GM06990 (cell line): ENCODE results near the gene DERL3.

Experiments
- DNase-seq: peaks from one replicate; pipeline ENCODE4 v3.0.0-alpha.2; 2011; ENCODE audit not compliant: insufficient read length; ENCODE audit errors: extremely low read depth
- H3K27me3 ChIP-seq: replicated peaks from 2 replicates; pipeline ENCODE4 v1.6.0; 2011; ENCODE audit warnings: low read length; ENCODE audit not compliant: control insufficient read depth, insufficient read depth
- H3K36me3 ChIP-seq: 2 replicates; pipeline ENCODE4 v1.5.1; 2011; ENCODE audit warnings: low read length; ENCODE audit not compliant: control insufficient read depth, insufficient read depth
- H3K4me3 ChIP-seq: replicated peaks from 2 replicates; pipeline ENCODE4 v1.5.1; 2011; ENCODE audit warnings: low read depth, mild to moderate bottlenecking, control low read depth, low read length
- CTCF ChIP-seq: IDR thresholded peaks from 2 replicates; pipeline ENCODE4 v1.5.1; 2011; ENCODE audit warnings: low read length, control low read depth, mild to moderate bottlenecking, inconsistent platforms; ENCODE audit not compliant: insufficient read depth, poor library complexity, severe bottlenecking

The DERL3 gene

DNA sequence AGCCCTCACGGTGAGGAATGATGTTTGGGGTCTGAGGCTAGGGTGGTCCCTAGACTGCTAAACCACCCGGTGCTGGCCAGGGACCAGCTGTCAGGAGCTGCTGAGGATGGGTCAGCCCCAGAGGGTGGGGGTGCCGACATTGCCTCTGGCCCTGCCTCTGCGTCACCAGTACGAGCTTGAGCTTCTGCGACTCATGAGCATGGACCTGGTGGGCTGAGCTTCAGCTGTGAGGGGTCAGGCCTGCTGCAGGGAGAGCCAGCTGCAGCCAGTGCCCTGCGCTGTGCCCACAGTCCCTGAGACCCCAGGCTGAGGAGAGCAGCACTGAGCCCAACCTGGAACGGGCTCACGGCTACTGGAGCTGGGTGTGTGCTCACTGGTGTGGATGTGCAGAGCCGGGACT lies 7.0 kb downstream of the DERL3 start:
- TF ChIP-seq CTCF: no peak
- no peak for DNase-seq
- H3K36me3 ChIP-seq: peaks cover 45% of the 10 kb centered on the region
- H3K4me3 ChIP-seq: no peak overlapping the region
- no peaks in the 10 kb centered on the region for H3K27me3 ChIP-seq

DNA sequence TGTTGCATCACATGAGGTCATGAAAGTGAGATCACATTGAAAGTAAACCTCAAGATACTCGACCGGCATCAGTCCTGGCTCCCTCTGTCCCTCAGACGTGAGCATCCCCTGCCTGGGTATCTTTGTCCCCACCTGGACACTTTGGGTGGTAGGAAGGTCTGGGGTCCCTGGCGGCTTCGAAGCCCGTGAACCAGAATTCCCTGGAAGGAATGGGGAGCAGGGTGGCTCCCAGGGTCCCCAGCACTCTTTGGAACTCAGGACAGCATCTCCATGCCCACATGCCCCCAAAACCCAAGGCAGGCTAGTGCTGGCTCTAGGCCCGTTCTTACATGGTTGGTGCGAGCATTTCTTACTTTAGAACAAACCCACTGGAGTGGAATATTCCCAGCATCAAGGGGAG lies 7.5 kb downstream of the DERL3 start:
- Histone ChIP-seq H3K36me3 (peaks cover 49% of the 10 kb centered on the region), H3K27me3 (no peaks in the 10 kb centered on the region), H3K4me3 (no peak overlapping the region)
- no peak for TF ChIP-seq CTCF
- DNase-seq: no peak

DNA sequence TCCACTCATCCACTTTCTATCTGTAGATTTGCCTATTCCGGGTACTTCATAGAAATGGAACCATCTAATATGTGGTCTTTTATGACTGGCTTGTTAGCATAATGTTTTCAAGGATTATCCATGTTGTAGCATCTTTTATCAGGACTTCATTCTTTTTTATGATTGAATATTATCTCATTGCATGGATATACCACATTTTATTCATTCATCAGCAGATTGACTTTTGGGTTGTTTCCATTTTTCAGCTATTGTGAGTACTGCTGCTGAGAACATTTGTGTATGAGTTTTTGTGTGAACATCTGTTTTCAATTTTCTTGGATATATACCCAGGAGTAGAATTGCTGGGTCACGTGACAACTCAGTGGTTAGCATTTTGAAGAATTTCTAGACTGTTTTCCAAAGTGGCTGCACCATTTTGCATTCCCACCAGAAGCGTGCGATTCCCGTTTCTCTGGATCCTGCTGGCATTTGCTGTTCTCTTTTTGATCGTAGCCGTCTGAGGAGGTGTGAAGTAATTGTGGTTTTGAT lies 8.9 kb downstream of the DERL3 start:
- TF ChIP-seq CTCF: no peak
- Histone ChIP-seq H3K4me3 (no peak overlapping the region), H3K36me3 (peaks cover 49% of the 10 kb centered on the region), H3K27me3 (no peaks in the 10 kb centered on the region)
- no peak for DNase-seq

DNA sequence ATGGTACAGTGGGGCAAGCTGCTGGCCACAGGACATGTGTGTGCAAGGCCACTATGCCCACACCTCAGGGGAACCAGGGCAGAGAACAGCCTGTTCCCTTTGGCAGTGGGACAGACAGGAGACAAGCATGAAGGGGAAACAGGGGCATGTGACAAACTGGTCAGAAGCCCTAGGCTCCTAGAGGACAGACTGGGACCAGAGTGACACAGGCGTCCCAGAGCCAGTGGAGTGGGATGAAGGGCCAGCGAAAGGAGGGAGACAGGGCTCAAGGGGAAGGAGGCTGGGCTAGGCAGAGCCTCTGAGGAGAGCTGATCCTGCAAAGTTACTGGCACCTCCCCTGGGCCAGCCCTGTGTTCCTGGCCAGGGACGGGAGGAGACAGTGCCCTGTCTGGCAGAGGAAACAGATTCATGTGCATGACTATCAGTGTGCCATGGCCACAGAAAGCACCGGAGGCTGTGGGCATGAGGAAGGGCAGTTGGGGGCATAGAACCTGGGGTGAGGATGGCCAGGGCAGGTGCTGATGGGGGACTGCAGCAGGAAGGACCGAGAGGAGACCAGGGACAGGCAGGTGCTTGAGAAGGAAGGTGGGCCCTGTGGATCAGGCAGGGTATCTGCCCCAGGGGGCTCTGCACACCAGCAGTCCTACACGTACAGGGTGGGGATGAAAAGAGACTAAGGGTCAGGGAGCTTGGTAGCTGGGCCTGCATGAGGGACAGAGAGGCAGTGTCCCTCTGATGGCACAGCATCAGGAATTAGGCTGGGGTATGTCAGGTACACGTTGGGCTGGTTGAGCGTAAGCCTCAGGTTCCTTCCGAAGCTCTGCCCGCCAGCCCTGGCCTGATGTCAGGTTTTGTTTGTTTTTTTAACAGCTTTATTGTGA lies 9.8 kb downstream of the DERL3 start:
- no peak for TF ChIP-seq CTCF
- Histone ChIP-seq H3K4me3 (no peak overlapping the region), H3K27me3 (no peaks in the 10 kb centered on the region), H3K36me3 (peaks cover 52% of the 10 kb centered on the region)
- DNase-seq: no peak

DNA sequence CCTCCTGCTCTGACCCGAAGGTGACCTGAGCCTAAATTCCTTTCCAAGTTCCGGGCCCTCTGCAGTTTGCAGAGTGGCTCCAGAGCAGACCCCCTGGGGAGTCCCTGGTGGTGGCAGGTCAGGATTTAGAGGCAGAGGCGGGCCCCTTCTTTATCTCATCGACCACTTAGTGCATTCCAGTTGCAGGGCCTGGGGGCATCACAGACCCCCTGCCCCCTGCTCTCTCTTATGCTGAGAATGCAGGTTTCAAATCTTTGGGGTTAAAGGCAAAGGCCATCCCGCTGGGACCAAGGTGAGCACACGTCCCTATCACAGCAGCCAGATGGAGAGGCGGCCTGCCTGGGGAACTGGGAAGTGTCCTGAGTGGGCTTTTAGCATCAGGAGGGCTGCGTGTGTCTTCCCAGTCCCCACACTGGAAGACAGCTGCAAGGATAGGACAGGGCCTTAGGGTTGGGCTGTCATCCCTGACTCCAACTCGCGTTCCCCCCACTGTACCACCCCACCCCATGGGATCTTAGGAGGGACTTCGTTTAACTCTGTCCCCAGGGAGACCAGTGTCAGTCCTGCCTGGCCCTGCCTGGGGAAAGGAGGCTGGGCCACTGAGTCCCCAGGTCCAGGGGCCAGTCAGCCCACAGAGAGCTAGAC lies 11.3 kb downstream of the DERL3 start:
- no peak for DNase-seq
- Histone ChIP-seq H3K36me3 (peaks cover 48% of the 10 kb centered on the region), H3K27me3 (no peaks in the 10 kb centered on the region), H3K4me3 (no peak overlapping the region)
- no peak for TF ChIP-seq CTCF
